Prostate gland (tissue), 2 donors: ENCODE measurements around the gene PGP. TPM values are rescaled to one million over a fixed set of nuclear protein-coding genes. Genes with fewer than 3 reads are reported as not detected.

Source experiments
- DNase-seq: peaks from one replicate; pipeline ENCODE4 v3.0.0-alpha.2; 2019; ENCODE audit warnings: low spot score
- H3K27ac ChIP-seq, 2 donors: fragments of 200-600 bp; sonication (generic); 2 replicates each; pipeline ENCODE4 v1.5.1; 2017 to 2019
- H3K27me3 ChIP-seq: fragments of 200-600 bp; sonication (generic); replicated peaks from 2 replicates; pipeline ENCODE4 v1.5.1; 2019; ENCODE audit not compliant: insufficient read depth
- H3K36me3 ChIP-seq, 2 donors: fragments of 200-600 bp; sonication (generic); 1 replicate in 1 of 2; 2 replicates in 1 of 2; pipeline versions ENCODE4 v1.5.1 to v1.8.1; 2017 to 2019
- H3K4me1 ChIP-seq: fragments of 200-600 bp; sonication (generic); replicated peaks from 2 replicates; pipeline ENCODE4 v1.5.1; 2019
- H3K4me3 ChIP-seq, 2 donors: fragments of 200-600 bp; sonication (generic); 2 replicates each; pipeline ENCODE4 v1.5.1; 2017 to 2019
- H3K9me3 ChIP-seq: fragments of 200-600 bp; sonication (generic); 2 replicates; pipeline ENCODE4 v1.5.1; 2017
- POLR2A ChIP-seq: fragments of 450-650 bp; IDR thresholded peaks from one replicate; pipeline ENCODE4 v1.6.1; 2016; ENCODE audit warnings: antibody characterized with exemption, mild to moderate bottlenecking
- POLR2AphosphoS5 ChIP-seq: sonication (generic); formaldehyde crosslinking; IDR thresholded peaks from one replicate; pipeline ENCODE4 v1.6.1; 2017; ENCODE audit warnings: antibody characterized with exemption
- WGBS: methylation state at CpG from one replicate; pipeline ENCODE4 v1.1.5; 2018; 5-methylcytosine and 5-hydroxymethylcytosine counted together
- intact Hi-C: fragments of 100-400 bp; cut with DNase I; formaldehyde crosslinking; loops from one replicate; pipeline ENCODE4 v1.14.2; 2022
- total RNA-seq, 2 donors: library from RNA; depleted of rRNA; stranded (reverse); fragments of >200 nt; gene quantifications; one replicate each; pipeline ENCODE4 v1.1.0, GENCODE V29; 2016
- TF ChIP-seq, protein P1 (sequence below), 4 experiments: fragments of 200-600 bp in 2 of 4; fragments of 450-650 bp in 2 of 4; sonication (generic) in 2 of 4; IDR thresholded peaks; 1 replicate in 3 of 4; 2 replicates in 1 of 4; pipeline ENCODE4 v1.5.1; 2016 to 2019; ENCODE audit warnings: antibody characterized with exemption in 4 of 4, mild to moderate bottlenecking in 2 of 4, moderate library complexity in 2 of 4

The PGP gene
- total RNA-seq, 2 donors from 2014 or later, result 12.7 to 23.7 TPM

DNA sequence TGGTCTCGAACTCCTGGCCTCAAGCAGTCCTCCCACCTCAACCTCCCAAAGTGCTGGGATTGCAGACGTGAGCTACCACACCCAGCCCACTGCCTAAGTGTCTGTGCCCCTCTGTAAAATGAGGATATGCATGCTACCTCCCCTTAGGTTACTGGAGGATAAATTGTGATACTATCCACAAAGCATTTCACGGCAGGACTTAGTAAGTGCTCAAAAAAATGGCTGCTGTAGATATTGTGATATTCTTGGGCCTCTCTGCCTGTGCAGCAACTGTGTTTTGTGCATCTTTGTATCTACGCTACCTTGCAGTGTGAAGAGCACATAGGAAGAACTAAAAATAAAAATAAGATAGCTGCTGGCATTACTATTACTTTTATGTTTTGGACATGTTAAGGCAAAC lies 16.4 kb downstream of the PGP start:
- no peaks in the 10 kb centered on the region for H3K27me3 ChIP-seq
- intact Hi-C loops, result no loop called here

DNA sequence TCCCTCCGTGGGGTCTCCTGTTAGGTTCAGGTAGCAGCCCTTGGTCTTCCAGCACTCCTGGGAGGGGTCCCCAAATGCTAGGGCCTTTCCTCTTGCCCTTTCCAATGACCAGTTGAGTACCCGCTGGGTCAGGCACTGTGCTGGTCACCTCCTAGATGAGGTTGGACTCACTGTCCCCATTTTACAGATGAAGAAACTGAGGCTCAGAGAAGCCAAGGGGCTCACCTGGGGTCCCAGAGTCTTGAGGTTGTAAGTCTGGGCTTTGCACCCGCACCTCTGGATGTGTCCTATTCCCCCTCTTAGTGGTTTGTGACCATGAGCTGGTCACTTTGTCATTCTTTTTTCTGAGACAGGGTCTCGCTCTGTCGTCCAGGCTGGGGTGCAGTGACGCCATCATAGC lies 16.9 kb downstream of the PGP start:
- Histone ChIP-seq H3K4me3 (no peak overlapping the region), H3K27ac (no peak overlapping the region), H3K27me3 (no peaks in the 10 kb centered on the region), H3K4me1 (no peaks in the 10 kb centered on the region), H3K36me3 (no peaks in the 10 kb centered on the region), H3K9me3 (no peaks in the 10 kb centered on the region)
- TF ChIP-seq POLR2AphosphoS5, result no peak
- no peak for TF ChIP-seq POLR2A
- TF ChIP-seq, protein P1, sequence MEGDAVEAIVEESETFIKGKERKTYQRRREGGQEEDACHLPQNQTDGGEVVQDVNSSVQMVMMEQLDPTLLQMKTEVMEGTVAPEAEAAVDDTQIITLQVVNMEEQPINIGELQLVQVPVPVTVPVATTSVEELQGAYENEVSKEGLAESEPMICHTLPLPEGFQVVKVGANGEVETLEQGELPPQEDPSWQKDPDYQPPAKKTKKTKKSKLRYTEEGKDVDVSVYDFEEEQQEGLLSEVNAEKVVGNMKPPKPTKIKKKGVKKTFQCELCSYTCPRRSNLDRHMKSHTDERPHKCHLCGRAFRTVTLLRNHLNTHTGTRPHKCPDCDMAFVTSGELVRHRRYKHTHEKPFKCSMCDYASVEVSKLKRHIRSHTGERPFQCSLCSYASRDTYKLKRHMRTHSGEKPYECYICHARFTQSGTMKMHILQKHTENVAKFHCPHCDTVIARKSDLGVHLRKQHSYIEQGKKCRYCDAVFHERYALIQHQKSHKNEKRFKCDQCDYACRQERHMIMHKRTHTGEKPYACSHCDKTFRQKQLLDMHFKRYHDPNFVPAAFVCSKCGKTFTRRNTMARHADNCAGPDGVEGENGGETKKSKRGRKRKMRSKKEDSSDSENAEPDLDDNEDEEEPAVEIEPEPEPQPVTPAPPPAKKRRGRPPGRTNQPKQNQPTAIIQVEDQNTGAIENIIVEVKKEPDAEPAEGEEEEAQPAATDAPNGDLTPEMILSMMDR (IDR thresholded peaks at IDR 0.05), result no peak
- intact Hi-C loops, result no loop called here
- 72% methylated on average over 6 of the region's 6 CpGs for WGBS
- DNase-seq, result no peak

More for the DNA sequence above, 16.4 kb downstream of the PGP start:
- Histone ChIP-seq H3K4me1 (no peaks in the 10 kb centered on the region), H3K4me3 (no peak overlapping the region), H3K9me3 (no peaks in the 10 kb centered on the region), H3K36me3 (no peaks in the 10 kb centered on the region), H3K27ac (no peak overlapping the region)
- no peak for TF ChIP-seq POLR2AphosphoS5
- TF ChIP-seq, protein P1 (IDR thresholded peaks at IDR 0.05), result no peak
- no peak for TF ChIP-seq POLR2A
- DNase-seq, result no peak
- 68% methylated on average over 4 of the region's 4 CpGs for WGBS

DNA sequence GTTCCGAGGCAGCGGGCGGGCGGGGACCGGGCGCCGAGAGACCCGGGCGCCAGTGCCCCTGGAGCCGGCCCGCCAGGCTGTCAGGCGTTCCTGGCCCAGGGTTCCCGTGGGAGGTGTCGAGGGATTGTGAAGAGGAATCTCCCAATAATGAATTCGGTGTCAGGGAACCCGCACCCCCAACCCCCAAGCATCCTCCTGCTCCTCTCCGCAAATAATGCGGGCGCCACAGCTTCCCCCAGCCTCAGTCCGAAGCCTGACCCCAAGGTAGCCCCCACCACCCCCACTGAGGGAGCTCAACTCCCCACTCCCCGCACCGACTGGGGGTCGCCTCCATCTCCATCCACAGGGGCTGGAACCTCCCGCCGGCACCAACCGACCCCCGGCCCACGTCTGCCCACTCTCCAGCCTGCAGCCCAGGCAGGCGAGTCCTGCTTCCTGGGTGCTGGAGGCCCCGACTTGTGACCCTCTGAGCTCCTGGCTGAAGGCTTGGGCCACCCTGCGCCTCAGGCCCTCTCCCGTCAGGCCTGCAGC lies 17.6 kb downstream of the PGP start:
- WGBS, result 34% methylated on average over 24 of the region's 32 CpGs
- Histone ChIP-seq H3K27me3 (no peaks in the 10 kb centered on the region), H3K4me3 (peak overlapping the region; percentile 21 to 26), H3K9me3 (no peaks in the 10 kb centered on the region), H3K36me3 (no peaks in the 10 kb centered on the region), H3K4me1 (no peaks in the 10 kb centered on the region), H3K27ac (no peak overlapping the region)
- TF ChIP-seq, protein P1 (IDR thresholded peaks at IDR 0.05), result no peak
- no peak for TF ChIP-seq POLR2A
- TF ChIP-seq POLR2AphosphoS5, result no peak
- no peak for DNase-seq
- intact Hi-C loops, result no loop called here

DNA sequence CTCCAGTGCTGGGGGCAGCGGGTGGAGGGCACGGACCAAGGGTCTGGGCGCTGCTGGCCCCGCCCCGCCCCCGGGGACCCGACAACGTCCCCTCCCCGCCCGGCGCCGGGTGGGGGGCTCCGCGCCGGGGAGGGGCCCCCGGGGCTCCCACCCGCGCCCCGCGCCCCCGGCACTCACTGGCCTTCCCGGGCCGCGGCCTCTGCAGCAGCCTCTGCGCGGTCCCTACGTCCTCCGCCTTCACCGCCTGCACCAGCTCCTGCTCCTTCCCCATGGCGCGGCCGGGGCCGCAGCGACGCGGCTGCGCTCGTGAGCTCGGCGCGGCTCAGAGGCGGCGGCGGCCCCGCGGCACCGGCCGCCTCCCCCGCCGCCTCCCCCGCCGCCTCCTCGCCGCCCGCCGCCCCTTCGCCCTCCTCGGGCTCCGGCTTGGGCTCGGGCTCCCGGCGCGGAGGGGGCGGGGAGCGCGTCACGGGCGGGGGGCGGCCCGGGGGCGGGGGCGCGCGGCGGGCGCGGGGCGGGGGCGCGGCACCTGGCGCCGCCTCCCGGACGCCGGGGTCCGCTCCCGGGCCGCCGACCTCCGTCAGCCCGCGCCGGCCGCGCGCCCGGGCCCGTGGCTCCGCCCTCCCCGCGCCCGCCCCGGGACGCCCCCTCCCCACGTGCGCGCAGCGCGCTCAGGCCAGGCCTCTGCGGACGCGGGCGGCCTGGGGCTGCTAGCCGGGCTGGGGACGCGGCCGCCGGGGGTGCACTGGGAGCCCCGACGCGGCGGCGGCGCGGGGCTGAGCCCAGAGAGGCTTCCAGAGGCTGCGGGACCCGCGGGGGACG lies 18.3 kb downstream of the PGP start, which contains the start of gene CASKIN1:
CASKIN1 (minus strand) TSS at position 444 of the 819 bp plus-strand sequence; CDS start at position 271, 173 bp downstream.
- Histone ChIP-seq H3K27ac (no peak within 1 kb of the TSS), H3K27me3 (no peaks in the 10 kb centered on the region), H3K4me3 (peak within 1 kb of the TSS; percentile 35 to 45), H3K4me1 (no peaks in the 10 kb centered on the region), H3K36me3 (no peaks in the 10 kb centered on the region), H3K9me3 (no peaks in the 10 kb centered on the region)
- under 1% methylated on average over 67 of the region's 129 CpGs for WGBS
- TF ChIP-seq POLR2A (no peak), POLR2AphosphoS5 (no peak)
- TF ChIP-seq, protein P1 (IDR thresholded peaks at IDR 0.05), result no peak
- intact Hi-C loops, result no loop called here
- no peak for DNase-seq
